MM.1S (cell line): ENCODE data around the gene CPVL.

Experiments used
- DNase-seq: peaks from one replicate; pipeline ENCODE4 v3.0.0-alpha.2; 2015
- H2AFZ ChIP-seq: fragments of 300-600 bp; sonication (generic); 2 replicates; pipeline ENCODE4 v1.6.0; 2016; ENCODE audit warnings: antibody characterized with exemption, low read length
- H3F3A ChIP-seq: fragments of 300-600 bp; sonication (generic); 2 replicates; pipeline ENCODE4 v1.6.1; 2016; ENCODE audit warnings: mild to moderate bottlenecking, antibody characterized with exemption, low read length, moderate library complexity, mixed read lengths; ENCODE audit not compliant: insufficient read depth
- H3K27ac ChIP-seq: fragments of 300-600 bp; sonication (generic); 2 replicates; pipeline ENCODE4 v1.5.1; 2016; ENCODE audit warnings: mild to moderate bottlenecking, low read length
- H3K27me3 ChIP-seq: fragments of 300-600 bp; sonication (generic); replicated peaks from 2 replicates; pipeline ENCODE4 v1.6.0; 2016; ENCODE audit warnings: low read length; ENCODE audit not compliant: insufficient read depth
- H3K36me3 ChIP-seq: fragments of 300-600 bp; sonication (generic); replicated peaks from 2 replicates; pipeline ENCODE4 v1.6.1; 2016; ENCODE audit warnings: mild to moderate bottlenecking, low read length, mixed read lengths; ENCODE audit not compliant: insufficient read depth
- H3K4me1 ChIP-seq: fragments of 300-600 bp; sonication (generic); 2 replicates; pipeline ENCODE4 v1.6.1; 2016; ENCODE audit warnings: low read length, mixed read lengths
- H3K4me2 ChIP-seq: fragments of 300-600 bp; sonication (generic); 2 replicates; pipeline ENCODE4 v1.6.0; 2016; ENCODE audit warnings: low read depth, low read length
- H3K4me3 ChIP-seq: fragments of 300-600 bp; sonication (generic); 2 replicates; pipeline ENCODE4 v1.5.1; 2016; ENCODE audit warnings: low read length, mixed read lengths
- H3K79me2 ChIP-seq: fragments of 300-600 bp; sonication (generic); 2 replicates; pipeline ENCODE4 v1.6.1; 2016; ENCODE audit warnings: mixed run types, low read length, mixed read lengths
- H3K9ac ChIP-seq: fragments of 300-600 bp; sonication (generic); 2 replicates; pipeline ENCODE4 v1.6.1; 2016; ENCODE audit warnings: low read length, mixed read lengths
- H3K9me2 ChIP-seq: fragments of 300-600 bp; sonication (generic); replicated peaks from 2 replicates; pipeline ENCODE4 v1.6.1; 2016; ENCODE audit warnings: mild to moderate bottlenecking, low read length, mixed read lengths; ENCODE audit not compliant: insufficient read depth
- H3K9me3 ChIP-seq: fragments of 300-600 bp; sonication (generic); replicated peaks from 2 replicates; pipeline ENCODE4 v1.6.1; 2016; ENCODE audit warnings: mild to moderate bottlenecking, low read length, mixed read lengths; ENCODE audit not compliant: insufficient read depth
- H4K20me1 ChIP-seq: fragments of 300-600 bp; sonication (generic); 2 replicates; pipeline ENCODE4 v1.6.1; 2016; ENCODE audit warnings: mild to moderate bottlenecking, low read length, moderate library complexity, mixed read lengths; ENCODE audit not compliant: insufficient read depth
- CTCF ChIP-seq: fragments of 300-600 bp; sonication (generic); IDR thresholded peaks from 2 replicates; pipeline ENCODE4 v1.5.1; 2016; ENCODE audit warnings: antibody characterized with exemption, low read length, mixed read lengths
- EZH2 ChIP-seq: fragments of 300-600 bp; sonication (generic); optimal IDR thresholded peaks from 2 replicates; pipeline ENCODE3; 2017; ENCODE audit warnings: low read depth, mild to moderate bottlenecking, antibody characterized with exemption, low read length, mixed read lengths
- EZH2phosphoT487 ChIP-seq: fragments of 300-600 bp; sonication (generic); IDR thresholded peaks from 2 replicates; pipeline ENCODE4 v1.6.1; 2018; ENCODE audit warnings: antibody characterized with exemption, low read length

Gene CPVL

DNA sequence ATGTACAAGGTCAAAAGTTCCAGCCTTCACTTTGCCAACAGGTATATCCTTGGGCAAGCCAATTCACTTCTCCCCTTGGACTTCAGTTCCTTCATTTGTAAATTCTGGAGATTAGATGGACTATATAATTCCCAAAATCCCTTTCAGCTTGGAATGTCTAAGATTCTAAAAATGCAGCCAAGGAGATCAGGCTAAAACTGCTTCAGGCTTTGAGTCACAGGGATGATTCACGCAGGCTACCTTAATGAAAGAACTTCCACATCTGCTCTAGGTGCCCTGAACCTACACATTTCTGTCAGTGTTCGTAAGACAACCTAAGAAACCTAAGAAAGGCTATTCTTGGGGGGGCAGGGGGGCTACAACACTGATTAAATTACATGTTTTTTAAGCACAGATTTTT is 7.1 kb downstream of the CPVL start:
- no peaks in the 10 kb centered on the region for H3K79me2 ChIP-seq
- no peak overlapping the region for H3K9ac ChIP-seq
- no peaks in the 10 kb centered on the region for H4K20me1 ChIP-seq
- H2AFZ ChIP-seq: no peak overlapping the region
- TF ChIP-seq EZH2phosphoT487: no peak
- TF ChIP-seq CTCF: no peak
- no peak for TF ChIP-seq EZH2
- H3K9me2 ChIP-seq: no peaks in the 10 kb centered on the region
- H3K27ac ChIP-seq: no peak overlapping the region
- no peaks in the 10 kb centered on the region for H3K4me1 ChIP-seq
- H3F3A ChIP-seq: no peaks in the 10 kb centered on the region
- DNase-seq: no peak
- H3K9me3 ChIP-seq: no peaks in the 10 kb centered on the region
- no peaks in the 10 kb centered on the region for H3K27me3 ChIP-seq
- no peak overlapping the region for H3K4me2 ChIP-seq
- H3K4me3 ChIP-seq: no peak overlapping the region
- no peaks in the 10 kb centered on the region for H3K36me3 ChIP-seq

DNA sequence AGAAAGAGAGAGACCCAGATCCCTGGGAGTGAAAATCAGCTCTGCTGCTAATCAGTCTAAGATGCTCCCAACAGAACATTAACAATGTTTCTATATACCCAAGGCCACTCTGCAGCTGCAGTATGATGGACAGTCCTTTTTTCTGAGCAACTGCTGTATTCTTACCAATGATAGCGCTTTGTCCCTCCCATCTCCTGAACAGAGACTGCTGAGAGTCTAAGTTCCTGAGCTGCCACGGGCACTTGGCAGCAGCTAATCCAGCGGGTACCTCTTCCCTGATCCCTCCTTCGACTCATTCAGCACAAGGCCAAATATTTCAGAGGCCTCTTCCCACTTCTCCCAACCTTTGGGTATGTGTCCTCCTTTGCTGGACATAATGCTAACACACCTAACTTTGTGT is 7.7 kb downstream of the CPVL start:
- no peaks in the 10 kb centered on the region for H3K36me3 ChIP-seq
- H3K4me2 ChIP-seq: no peak overlapping the region
- no peaks in the 10 kb centered on the region for H4K20me1 ChIP-seq
- no peaks in the 10 kb centered on the region for H3K9me3 ChIP-seq
- H3K9ac ChIP-seq: no peak overlapping the region
- no peaks in the 10 kb centered on the region for H3K9me2 ChIP-seq
- no peak for TF ChIP-seq CTCF
- no peak for TF ChIP-seq EZH2
- TF ChIP-seq EZH2phosphoT487: no peak
- no peak overlapping the region for H3K4me3 ChIP-seq
- no peak overlapping the region for H2AFZ ChIP-seq
- H3K4me1 ChIP-seq: no peaks in the 10 kb centered on the region
- DNase-seq: no peak
- H3K27me3 ChIP-seq: no peaks in the 10 kb centered on the region
- H3F3A ChIP-seq: no peaks in the 10 kb centered on the region
- H3K79me2 ChIP-seq: no peaks in the 10 kb centered on the region
- no peak overlapping the region for H3K27ac ChIP-seq

GRCh38 chr7:29135846-29136245 is 10.5 kb downstream of the CPVL start:
- H3K9ac ChIP-seq: no peak overlapping the region
- no peaks in the 10 kb centered on the region for H4K20me1 ChIP-seq
- H3K27ac ChIP-seq: no peak overlapping the region
- H3K79me2 ChIP-seq: no peaks in the 10 kb centered on the region
- H3K4me3 ChIP-seq: no peak overlapping the region
- no peaks in the 10 kb centered on the region for H3K27me3 ChIP-seq
- H3K9me3 ChIP-seq: no peaks in the 10 kb centered on the region
- TF ChIP-seq CTCF: no peak
- no peak for TF ChIP-seq EZH2
- no peak for TF ChIP-seq EZH2phosphoT487
- no peak for DNase-seq
- no peak overlapping the region for H2AFZ ChIP-seq
- H3K4me1 ChIP-seq: no peaks in the 10 kb centered on the region
- no peaks in the 10 kb centered on the region for H3K36me3 ChIP-seq
- H3F3A ChIP-seq: no peaks in the 10 kb centered on the region
- H3K9me2 ChIP-seq: no peaks in the 10 kb centered on the region
- H3K4me2 ChIP-seq: no peak overlapping the region
